ENCODE data around the gene DHX15. TPM values are rescaled to one million over a fixed set of nuclear protein-coding genes. Genes with fewer than 3 reads are reported as not detected.

The DHX15 gene
- 112 TPM for polyA plus RNA-seq (ENCODE audit: insufficient read length)

GRCh38 chr4:24584211-24584850 lies at the start of gene DHX15:
Gene DHX15, minus strand, starts transcription at chr4:24584554. Its CDS starts 161 bp downstream, at chr4:24584393.
- DNase-seq, result peak; percentile 99

- DNase-seq, result no peak
These were observed 47.7 kb upstream of the DHX15 start for GRCh38 chr4:24632011-24632410.

DNA sequence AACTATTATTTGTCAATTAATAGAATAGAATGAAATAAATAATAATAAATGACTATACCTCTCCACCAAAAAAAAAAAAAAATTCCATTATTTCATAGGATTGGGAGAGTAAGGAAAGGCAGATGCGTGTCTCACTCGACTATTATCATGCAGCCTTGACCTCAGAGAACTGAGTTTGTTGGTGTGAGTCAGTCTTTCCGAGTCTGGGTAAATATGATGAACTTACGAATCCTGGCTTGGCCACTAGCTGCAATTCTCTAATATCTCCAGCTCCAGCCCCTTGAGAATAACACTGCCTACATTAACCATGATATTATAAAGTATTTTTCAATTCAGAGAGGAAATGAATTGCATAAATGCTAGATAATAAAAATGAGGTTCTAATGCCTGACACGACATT lies 46.6 kb upstream of the DHX15 start:
- DNase-seq, result peak; percentile 7

GRCh38 chr4:24625091-24625490 lies 40.7 kb upstream of the DHX15 start:
- DNase-seq, result no peak

- no peak for DNase-seq
These were observed 40.0 kb upstream of the DHX15 start for GRCh38 chr4:24624381-24624780.

GRCh38 chr4:24622146-24622834 lies 37.9 kb upstream of the DHX15 start:
- DNase-seq, result no peak

DNA sequence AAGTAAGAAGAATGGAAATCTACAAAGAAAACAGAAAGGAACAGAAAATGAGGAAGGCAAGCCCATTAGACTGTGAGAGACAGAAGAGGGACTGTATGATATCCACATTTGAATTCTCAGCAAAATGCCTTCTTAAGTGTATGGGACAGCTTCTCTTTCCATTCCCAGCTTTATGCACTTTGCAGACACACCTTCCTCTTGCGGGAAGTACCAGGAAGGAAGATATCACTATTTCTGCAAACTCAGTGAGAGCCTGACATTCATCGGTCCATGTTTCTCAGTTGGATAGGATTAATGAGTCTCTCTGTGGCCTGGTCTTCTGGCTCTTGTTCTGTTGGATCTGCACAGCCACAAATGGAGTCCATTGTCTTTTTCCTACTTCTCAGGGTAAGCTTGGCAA lies 31.6 kb upstream of the DHX15 start:
- DNase-seq, result no peak

DNA sequence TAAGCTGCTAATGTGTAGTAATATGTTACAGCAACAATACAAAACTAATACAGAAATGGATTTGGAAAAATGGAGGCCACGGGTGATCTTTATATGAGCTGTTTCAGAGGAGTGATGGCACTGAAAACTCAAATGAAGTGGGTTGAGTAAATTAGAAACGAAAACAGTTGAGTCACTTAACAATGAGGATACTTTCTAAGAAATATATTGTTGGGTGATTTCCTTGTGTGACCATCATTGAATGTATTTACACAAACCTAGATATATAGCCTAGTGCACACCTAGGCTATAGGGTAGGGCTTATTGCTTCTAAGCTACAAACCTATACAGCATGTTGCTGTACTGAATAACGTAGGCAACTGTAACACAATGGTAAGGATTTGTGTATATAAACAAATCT lies 30.5 kb upstream of the DHX15 start:
- no peak for DNase-seq

DNA sequence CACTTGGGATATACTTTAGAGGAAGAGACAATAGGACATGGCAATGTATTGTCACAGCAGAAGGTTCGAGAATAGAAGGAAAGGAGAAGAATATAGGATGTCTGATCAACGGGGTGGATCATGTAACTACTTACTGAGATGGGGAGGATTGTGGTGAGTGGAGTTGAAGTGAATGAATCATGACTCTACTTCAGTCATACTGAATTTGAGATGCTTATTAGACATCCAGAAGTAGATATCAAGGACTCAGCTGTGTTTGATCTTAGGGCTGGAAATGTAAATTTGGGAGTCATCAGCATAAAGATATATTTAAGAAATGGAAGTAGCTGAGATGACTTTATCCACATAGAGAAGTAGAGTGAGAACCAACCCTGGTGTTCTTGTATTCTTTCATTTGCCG lies 29.1 kb upstream of the DHX15 start:
- DNase-seq, result no peak

GRCh38 chr4:24611575-24611974 lies 27.2 kb upstream of the DHX15 start:
- DNase-seq, result no peak

DNA sequence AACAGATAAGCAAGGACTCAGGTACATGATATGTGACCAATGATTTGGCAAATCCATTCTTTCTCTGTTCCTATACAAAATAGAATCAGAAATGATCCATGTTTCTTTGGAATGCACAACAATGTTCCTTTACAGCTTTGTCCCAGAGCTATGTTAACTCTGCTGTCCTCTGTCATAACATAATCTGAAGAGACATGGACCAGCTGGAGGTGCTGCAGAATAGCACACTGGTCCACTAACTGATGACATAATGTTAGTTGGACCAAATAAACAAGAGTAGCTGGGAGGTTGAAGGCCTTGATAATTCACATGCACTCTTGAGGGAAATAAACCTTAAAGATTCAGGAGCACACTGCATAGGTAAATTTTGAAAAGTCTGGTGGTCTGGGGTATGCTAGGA lies 23.0 kb upstream of the DHX15 start:
- no peak for DNase-seq

- DNase-seq, result no peak
These were observed 20.9 kb upstream of the DHX15 start for GRCh38 chr4:24605216-24605615.

GRCh38 chr4:24604558-24605214 lies 20.3 kb upstream of the DHX15 start:
- DNase-seq, result no peak

DNA sequence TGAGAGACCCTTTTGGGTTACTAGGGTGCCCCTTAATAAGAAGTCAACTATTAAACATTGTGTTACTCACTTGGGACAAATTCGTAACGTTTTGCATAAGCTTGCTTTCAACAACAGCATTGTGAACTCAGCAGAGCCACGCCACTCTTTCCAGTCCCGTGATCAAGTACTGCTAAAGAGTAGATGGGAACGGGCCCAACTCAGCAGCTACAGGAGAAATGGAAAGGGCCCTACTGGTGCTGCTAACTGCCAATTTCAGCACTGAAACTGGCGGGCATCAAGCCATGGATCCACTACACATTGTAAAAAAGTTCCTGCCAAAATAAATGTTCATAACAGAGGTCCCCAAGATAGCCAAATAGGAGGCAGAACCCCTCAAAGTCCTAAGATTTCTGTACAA lies 19.0 kb upstream of the DHX15 start:
- DNase-seq, result no peak

GRCh38 chr4:24601121-24601520 lies 16.8 kb upstream of the DHX15 start:
- no peak for DNase-seq

DNA sequence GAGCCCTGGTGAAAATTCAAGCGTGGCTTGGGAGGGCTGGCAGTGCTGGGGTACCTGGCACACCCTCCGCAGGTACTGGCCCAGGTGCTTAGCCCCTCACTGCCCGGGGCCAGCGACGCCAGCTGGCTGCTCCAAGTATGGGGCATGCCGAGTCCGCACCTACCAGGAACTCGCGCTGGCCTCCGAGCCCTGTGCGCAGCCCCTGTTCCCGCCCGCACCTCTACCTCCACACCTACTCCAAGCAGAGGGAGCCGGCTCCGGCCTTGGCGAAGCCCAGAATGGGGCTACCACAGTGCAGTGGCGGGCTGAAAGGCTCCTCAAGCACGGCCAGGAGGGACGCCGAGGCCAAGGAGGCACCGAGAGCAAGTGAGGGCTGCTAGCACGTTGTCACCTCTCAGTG lies 14.9 kb upstream of the DHX15 start:
- DNase-seq, result no peak

DNA sequence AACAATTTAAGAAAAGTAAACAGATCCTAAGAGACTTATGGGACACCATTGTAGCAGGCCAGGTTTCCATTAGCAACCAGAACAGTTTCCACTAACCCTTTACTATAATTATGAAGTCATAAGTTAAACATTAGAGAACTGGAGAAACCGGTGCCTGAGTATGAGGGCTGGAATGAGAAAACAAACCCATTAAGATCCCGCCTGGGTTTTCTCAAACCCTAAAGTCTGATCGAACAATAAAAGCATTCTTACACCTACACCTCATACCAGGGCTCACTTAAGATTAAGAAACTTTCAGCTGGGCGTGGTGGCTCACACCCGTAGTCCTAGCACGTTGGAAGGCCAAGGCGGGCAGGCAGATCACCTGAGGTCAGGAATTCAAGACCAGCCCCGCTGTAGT lies 13.7 kb upstream of the DHX15 start:
- DNase-seq, result no peak

GRCh38 chr4:24595659-24596058 lies 11.3 kb upstream of the DHX15 start:
- DNase-seq, result no peak

- DNase-seq, result no peak
These were observed 10.5 kb upstream of the DHX15 start for GRCh38 chr4:24594887-24595286.

GRCh38 chr4:24589448-24589847 lies 5.1 kb upstream of the DHX15 start:
- DNase-seq, result no peak

- DNase-seq, result no peak
These were observed 4.0 kb upstream of the DHX15 start for GRCh38 chr4:24588216-24588954.

GRCh38 chr4:24583451-24584210 lies 723 bp downstream of the DHX15 start:
- DNase-seq, result peak; percentile 67

All from hindlimb muscle (tissue), 1 donor.